ENCODE measurements around the gene AMFR. TPM values are rescaled to one million over a fixed set of nuclear protein-coding genes. Genes with fewer than 3 reads are reported as not detected.

The AMFR gene
- total and polyA plus RNA-seq, 2 of the 13 experiments (the other 11 are each of a cell fraction or from before 2014, with no cell fraction given), result 52.9 to 108 TPM

- TF ChIP-seq ZNF710 (CRISPR knock-in tag; IDR thresholded peaks at IDR 0.05; ENCODE audit: borderline replicate concordance) (0 out of 2 replicates have a peak, but pooled peaks have one; percentile 31), SNAI1 (CRISPR knock-in tag; IDR thresholded peaks at IDR 0.05; ENCODE audit: borderline replicate concordance) (no peak), ZNF3 (CRISPR knock-in tag; IDR thresholded peaks at IDR 0.05) (no peak), ZNF709 (CRISPR knock-in tag; IDR thresholded peaks at IDR 0.05) (no peak), ZNF547 (CRISPR knock-in tag; IDR thresholded peaks at IDR 0.05) (no peak; the same call in 1 of the 2 replicates), POLR2A (IDR thresholded peaks at IDR 0.05; ENCODE audit: insufficient read depth in 1 of 2, low read depth in 2 of 2, low read length in 2 of 2) (no peak; a peak in 1 of 4 replicates), ATF4 (CRISPR knock-in tag; IDR thresholded peaks at IDR 0.05) (no peak), SAP130 (CRISPR knock-in tag; IDR thresholded peaks at IDR 0.05; ENCODE audit: low read depth) (no peak), WIZ (CRISPR knock-in tag; IDR thresholded peaks at IDR 0.05) (no peak), DMTF1 (CRISPR knock-in tag; IDR thresholded peaks at IDR 0.05) (no peak), ZNF777 (CRISPR knock-in tag; IDR thresholded peaks at IDR 0.05) (peak; percentile 37; the same call in 1 of the 2 replicates), ZNF768 (CRISPR knock-in tag; IDR thresholded peaks at IDR 0.05) (0 out of 2 replicates have a peak, but pooled peaks have one; percentile 7), ZBTB10 (CRISPR knock-in tag; IDR thresholded peaks at IDR 0.05; ENCODE audit: borderline replicate concordance) (0 out of 2 replicates have a peak, but pooled peaks have one; percentile 62), NFYC (CRISPR knock-in tag; IDR thresholded peaks at IDR 0.05) (no peak), ZNF513 (CRISPR knock-in tag; conservative IDR thresholded peaks at IDR 0.05) (0 out of 2 replicates have a peak, but pooled peaks have one; percentile 37), HNRNPH1 (optimal IDR thresholded peaks at IDR 0.05; ENCODE audit: low read depth, low read length) (no peak), ZNF691 (CRISPR knock-in tag; IDR thresholded peaks at IDR 0.05; ENCODE audit: borderline replicate concordance, low read depth) (no peak; the same call in 1 of the 2 replicates)
Observed at GRCh38 chr16:56424791-56425438, 430 bp downstream of the AMFR start (continued).
